RWPE1 (cell line): ENCODE results near the gene CACNA2D3.

Experiments
- CTCF ChIA-PET: fragments of 350-600 bp; sonication (Branson Sonifier 250); formaldehyde crosslinking; extraction: SDS; loops from one replicate; lab custom pipeline; 2021; lab: Yijun Ruan, JAX
- POLR2A ChIA-PET: fragments of 400-600 bp; formaldehyde crosslinking; extraction: SDS; loops from one replicate; lab custom pipeline; 2020; ENCODE audit warnings: antibody characterized with exemption; ENCODE audit not compliant: low non-redundant PET; lab: Yijun Ruan, JAX
- DNase-seq: peaks from one replicate; pipeline ENCODE4 v3.0.0; 2012; ENCODE audit warnings: low spot score
- H3K27ac ChIP-seq: fragments of 450-650 bp; 2 replicates; pipeline ENCODE4 v1.5.1; 2017
- CTCF ChIP-seq: fragments of 450-650 bp; conservative IDR thresholded peaks from 2 replicates; pipeline ENCODE4 v1.5.1; 2017; ENCODE audit warnings: low read depth, mild to moderate bottlenecking

Gene CACNA2D3

DNA sequence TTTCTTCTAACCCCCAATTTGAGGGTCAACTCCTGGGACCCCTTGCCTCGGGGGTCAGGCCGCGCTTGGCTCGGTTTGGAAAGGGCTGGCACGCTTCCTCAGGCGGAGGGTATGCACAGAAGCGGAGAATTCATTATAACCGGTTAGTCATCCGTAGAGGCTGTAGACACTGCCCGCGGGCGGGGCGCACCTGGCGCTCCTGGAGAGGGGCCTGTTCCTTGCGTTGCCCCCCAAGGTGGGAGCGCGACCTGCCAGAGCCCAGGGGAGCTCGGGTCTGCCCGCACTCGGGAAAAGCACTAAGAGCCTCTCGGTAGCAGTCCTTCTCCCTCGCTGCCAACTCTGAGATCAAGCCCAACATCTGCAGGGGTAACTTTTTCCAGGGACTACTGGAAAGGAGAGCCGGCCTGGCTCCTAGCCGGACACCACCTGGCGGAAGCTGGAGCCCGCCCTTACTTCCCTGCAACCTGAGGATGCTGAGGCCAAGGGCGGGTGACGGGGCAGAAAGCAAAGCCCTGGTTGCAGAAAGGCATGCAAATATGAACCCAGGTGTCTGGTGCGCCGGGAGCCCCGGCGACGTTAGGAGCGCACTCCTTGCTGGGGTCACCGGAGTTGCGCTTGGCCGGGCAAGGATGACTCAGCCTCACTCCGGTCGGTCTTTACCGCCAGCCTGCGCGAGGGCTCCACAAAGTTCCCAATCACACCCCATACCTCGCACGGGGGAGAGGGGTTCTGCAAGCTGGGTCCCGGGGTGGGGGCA lies 1.5 kb upstream of the CACNA2D3 start:
- POLR2A ChIA-PET, result no interaction called here
- no peak overlapping the region for H3K27ac ChIP-seq
- DNase-seq, result no peak
- CTCF ChIA-PET, result no interaction called here
- no peak for TF ChIP-seq CTCF

- ChIA-PET POLR2A (no interaction called here), CTCF (no interaction called here)
- no peak for DNase-seq
- H3K27ac ChIP-seq, result no peak overlapping the region
- TF ChIP-seq CTCF, result no peak
These were observed 683 bp upstream of the CACNA2D3 start for GRCh38 chr3:54121414-54122323.

DNA sequence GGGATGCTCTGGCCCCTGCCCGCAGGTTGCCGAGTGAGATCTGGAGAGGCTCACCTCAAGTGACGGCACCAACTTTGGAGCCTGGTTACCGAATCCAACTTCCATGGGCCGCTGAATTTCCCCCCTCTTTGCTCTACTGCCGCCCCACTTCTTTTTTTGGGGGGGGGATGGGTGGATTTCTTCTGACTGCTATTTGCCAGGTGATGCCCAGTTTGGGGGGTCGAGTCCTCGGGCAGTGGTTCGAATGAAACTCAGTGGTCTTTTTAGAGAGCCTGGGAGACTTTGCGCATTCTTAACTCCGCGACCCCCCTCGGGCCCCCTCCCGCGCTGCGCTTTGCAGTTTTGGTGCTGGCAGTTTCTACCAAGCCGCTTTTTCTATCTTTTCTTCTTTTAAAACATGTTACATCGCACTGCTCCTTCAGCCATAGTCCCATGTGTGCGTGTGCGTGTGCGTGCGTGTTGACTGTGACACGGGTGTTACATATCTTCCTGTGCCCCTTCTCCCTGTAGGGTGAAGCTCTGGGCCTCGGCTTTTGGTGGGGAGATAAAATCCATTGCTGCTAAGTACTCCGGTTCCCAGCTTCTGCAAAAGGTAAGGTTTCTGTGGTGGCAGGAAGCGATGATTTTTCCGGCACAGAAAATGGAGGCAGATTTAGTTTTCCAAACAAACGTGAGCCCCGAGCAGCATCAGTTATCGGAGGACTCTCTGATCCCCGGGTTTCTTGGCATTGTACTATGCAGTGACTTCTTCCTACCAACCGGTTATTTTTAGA lies 837 bp downstream of the CACNA2D3 start:
- CTCF ChIA-PET, result no interaction called here
- no peak for TF ChIP-seq CTCF
- POLR2A ChIA-PET, result no interaction called here
- H3K27ac ChIP-seq, result no peak overlapping the region
- DNase-seq, result no peak

DNA sequence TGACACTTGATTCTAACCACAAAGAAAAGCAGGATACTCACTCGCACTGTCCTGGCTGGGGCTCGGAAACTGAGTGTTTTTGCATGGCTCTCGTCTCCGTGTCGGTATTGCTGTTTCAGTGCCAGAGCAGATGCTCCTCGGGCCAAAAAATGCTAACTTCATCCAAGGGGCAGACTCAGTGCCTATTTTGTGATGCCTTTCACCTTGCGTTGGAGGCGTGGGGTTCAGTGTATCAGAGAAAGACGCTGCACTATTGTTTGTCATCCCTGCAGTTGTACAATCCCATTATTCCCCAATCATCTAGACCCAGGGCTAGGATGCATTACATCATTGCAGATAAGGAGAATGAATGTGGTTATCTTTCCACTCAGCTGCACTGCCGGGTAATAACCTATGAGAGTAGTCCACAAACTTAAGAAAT lies 1.4 kb downstream of the CACNA2D3 start:
- POLR2A ChIA-PET, result no interaction called here
- H3K27ac ChIP-seq, result no peak overlapping the region
- TF ChIP-seq CTCF, result no peak
- no peak for DNase-seq
- CTCF ChIA-PET, result no interaction called here

GRCh38 chr3:54125300-54125699 lies 2.9 kb downstream of the CACNA2D3 start:
- ChIA-PET CTCF (no interaction called here), POLR2A (no interaction called here)
- no peak for DNase-seq
- no peak overlapping the region for H3K27ac ChIP-seq
- no peak for TF ChIP-seq CTCF

DNA sequence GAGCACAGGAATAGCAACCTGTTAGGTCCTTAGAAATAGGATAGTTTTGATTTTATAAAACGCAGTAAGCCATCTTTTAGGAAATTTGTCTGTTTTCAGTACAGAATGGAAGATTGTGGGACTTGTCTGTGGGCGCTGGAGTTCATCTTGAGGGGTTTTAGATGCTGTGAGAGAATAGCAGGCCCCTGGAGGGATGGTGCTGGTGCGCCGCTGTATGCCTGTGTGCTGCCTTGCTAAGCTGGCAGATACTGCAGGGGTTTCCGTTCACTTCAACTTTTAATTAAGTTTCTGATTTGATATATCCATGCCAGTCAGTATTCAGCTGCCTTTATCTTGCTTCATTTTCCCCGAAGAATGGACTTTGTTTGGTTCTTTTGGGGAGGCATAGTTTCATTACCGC lies 4.2 kb downstream of the CACNA2D3 start:
- POLR2A ChIA-PET, result no interaction called here

More for the DNA sequence above, 4.2 kb downstream of the CACNA2D3 start:
- TF ChIP-seq CTCF, result no peak
- no peak overlapping the region for H3K27ac ChIP-seq
- DNase-seq, result no peak
- CTCF ChIA-PET, result no interaction called here
